D341Med (cell line): ENCODE measurements around the gene PCNX3.
"Not testable (repeated sequence)": the region's sequence is repeated elsewhere in the genome, so short reads cannot be mapped to it uniquely, and the experiment has no call there.

Source experiments
- DNase-seq: peaks from one replicate; pipeline ENCODE4 v3.0.0; 2012; ENCODE audit warnings: low spot score

Gene PCNX3

GRCh38 chr11:65655570-65656332, 40.2 kb downstream of the PCNX3 start:
- DNase-seq = peak; percentile 2

GRCh38 chr11:65657426-65657825, 41.9 kb downstream of the PCNX3 start:
- no peak for DNase-seq

GRCh38 chr11:65658174-65659021, 42.8 kb downstream of the PCNX3 start:
- peak; percentile 3 for DNase-seq

- no peak for DNase-seq
These were observed 44.5 kb downstream of the PCNX3 start for GRCh38 chr11:65660038-65660437.

GRCh38 chr11:65660908-65661307, 45.3 kb downstream of the PCNX3 start:
- not testable (repeated sequence) for DNase-seq

- peak; percentile 8 for DNase-seq
These were observed 46.1 kb downstream of the PCNX3 start for GRCh38 chr11:65661599-65662246.

GRCh38 chr11:65662247-65662798, 46.7 kb downstream of the PCNX3 start:
- peak; percentile 14 for DNase-seq

- DNase-seq = peak; percentile 99
These were observed 47.4 kb downstream of the PCNX3 start, which contains the start of gene RELA for GRCh38 chr11:65662799-65663638. Gene RELA (minus strand): TSS chr11:65662916. CDS start chr11:65662832, 84 bp downstream.

GRCh38 chr11:65663639-65664200, 48.1 kb downstream of the PCNX3 start:
- peak; percentile 64 for DNase-seq

GRCh38 chr11:65672180-65672860, 56.7 kb downstream of the PCNX3 start:
- peak; percentile 1 for DNase-seq

GRCh38 chr11:65672982-65673381, 57.4 kb downstream of the PCNX3 start:
- DNase-seq = no peak

- no peak for DNase-seq
These were observed 64.7 kb downstream of the PCNX3 start for GRCh38 chr11:65680192-65680743.

GRCh38 chr11:65683480-65683879, 67.9 kb downstream of the PCNX3 start:
- not testable (repeated sequence) for DNase-seq

- DNase-seq = no peak
These were observed 70.4 kb downstream of the PCNX3 start for GRCh38 chr11:65685981-65686380.
